COR-L47 (cell line): ENCODE data around the gene FAM186B.

Experiments used
- DNase-seq: peaks from one replicate; lab custom pipeline; 2025; lab: John Stamatoyannopoulos, UW

FAM186B gene

GRCh38 chr12:49609875-49610154, 4.4 kb upstream of the FAM186B start:
- peak; percentile 27 for DNase-seq

- DNase-seq: no peak
Measured at GRCh38 chr12:49609059-49609874, 3.8 kb upstream of the FAM186B start.

DNA sequence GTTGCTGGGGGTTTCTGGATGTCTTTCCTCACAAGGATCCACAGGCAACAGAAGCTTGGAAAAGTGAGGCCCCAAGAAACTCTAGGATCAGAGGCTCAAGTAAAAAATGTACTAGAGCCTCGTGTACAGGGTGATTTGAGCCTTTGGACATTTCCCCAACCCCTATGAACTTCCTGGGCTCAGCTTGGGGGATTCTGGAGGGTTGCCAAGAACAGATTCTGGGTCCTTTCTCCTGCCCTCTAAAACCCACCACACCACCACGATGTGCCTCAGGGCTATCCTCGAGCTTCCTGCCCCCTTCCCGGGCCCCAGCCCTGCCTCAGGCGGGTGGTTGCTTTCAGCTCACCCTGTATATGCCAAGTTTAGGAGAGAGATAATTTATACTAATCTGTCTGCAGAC, 583 bp downstream of the FAM186B start:
- no peak for DNase-seq

GRCh38 chr12:49603721-49604120, 1.7 kb downstream of the FAM186B start:
- DNase-seq: no peak

GRCh38 chr12:49599961-49600360, 5.5 kb downstream of the FAM186B start:
- DNase-seq: no peak

- DNase-seq: no peak
Measured at GRCh38 chr12:49598527-49598926, 6.9 kb downstream of the FAM186B start.

- DNase-seq: no peak
Measured at GRCh38 chr12:49588721-49589516, 16.5 kb downstream of the FAM186B start.

DNA sequence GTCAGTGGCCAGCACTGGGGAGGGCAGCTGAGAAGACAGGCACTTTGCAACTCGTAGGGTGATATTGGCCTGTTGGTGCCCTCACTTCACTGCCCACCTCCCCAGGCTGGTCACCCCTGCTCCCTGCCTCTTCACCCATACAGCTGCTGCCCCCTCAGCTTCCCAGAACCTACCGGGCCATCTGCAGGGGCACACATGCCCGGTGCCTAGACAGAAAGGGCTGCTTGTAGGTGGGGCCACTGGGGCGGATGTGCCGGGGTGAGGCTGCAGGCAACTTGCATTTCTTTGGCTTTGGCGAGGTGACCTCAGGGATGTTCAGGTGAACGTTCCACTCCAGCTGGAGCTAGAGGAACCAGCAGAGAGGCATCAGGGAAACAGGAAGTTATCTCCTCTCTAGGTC, 17.2 kb downstream of the FAM186B start:
- DNase-seq: no peak

- no peak for DNase-seq
Measured at GRCh38 chr12:49587174-49587908, 18.1 kb downstream of the FAM186B start.

GRCh38 chr12:49585477-49586459, 19.7 kb downstream of the FAM186B start:
- no peak for DNase-seq

- no peak for DNase-seq
Measured at GRCh38 chr12:49584591-49584990, 20.8 kb downstream of the FAM186B start.

DNA sequence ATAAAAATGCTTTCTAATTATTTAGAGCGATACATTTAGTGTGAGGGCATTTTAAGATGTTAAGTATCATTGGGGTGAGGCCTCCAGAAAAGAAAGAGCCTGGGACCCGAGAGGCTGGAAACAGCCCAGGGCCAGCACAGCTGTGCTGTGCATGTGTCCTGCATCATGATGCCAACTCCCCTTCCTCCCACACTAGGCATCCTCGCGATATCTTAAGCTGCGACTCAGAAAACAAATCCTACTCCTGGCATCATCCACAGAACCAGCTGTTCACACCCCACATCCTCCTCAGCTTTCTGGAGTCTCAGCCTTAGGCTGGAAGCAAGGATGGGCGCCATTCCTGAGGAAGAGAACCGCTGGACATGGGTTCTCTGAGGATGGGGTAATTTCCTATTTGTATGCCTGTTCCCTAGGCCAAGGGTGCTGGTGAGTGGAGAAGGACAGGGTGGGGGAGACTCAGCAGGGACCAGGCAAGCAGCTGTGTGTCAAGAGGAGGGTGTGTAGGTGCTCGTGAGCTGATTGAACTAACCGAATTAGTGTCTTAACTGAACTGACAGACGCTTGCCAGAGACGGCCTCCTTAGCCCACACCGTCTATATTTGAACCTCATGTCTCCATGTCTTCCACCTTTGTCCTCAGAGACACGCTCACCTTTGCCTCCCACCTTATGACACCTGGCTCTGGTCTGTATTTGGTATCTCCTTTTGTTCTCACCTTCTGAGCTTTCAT, 21.9 kb downstream of the FAM186B start:
- no peak for DNase-seq

DNA sequence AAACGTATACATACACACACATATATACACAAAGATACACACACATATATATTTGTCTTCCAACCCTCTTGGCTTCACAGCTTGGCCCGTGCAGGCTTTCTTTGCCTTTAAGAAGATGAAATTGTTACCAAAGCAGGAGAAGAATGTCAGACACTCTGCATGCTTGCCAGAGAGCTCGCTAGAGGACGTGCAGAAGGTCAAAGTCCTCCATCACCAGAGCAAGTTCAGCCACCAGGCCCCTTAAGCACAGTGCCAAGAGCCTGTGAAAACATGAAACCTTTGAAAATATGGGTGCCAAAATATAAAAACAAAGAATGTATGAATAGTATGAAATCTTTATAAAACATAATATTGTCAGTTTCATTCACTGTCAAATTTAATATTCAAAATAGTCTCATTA, 22.6 kb downstream of the FAM186B start:
- DNase-seq: no peak

DNA sequence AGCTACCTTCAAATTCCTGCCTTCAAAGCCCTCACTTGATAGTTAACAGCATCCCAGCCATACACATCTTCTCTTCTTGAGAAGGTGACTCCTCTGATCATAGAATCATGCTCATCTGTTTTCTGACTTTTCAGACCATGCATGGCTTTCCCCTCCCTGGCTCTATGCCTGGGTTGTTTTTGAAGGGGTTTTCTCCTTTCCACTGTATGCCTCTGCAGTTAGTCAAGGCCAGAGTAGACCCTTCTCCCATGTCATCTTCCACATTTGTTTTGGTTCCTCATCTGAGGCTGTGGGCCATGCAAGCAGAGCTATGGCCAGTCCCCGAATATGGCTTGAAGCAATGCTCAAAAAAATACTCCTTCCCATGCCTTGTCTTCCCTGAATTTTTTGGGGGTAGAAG, 23.2 kb downstream of the FAM186B start:
- no peak for DNase-seq

DNA sequence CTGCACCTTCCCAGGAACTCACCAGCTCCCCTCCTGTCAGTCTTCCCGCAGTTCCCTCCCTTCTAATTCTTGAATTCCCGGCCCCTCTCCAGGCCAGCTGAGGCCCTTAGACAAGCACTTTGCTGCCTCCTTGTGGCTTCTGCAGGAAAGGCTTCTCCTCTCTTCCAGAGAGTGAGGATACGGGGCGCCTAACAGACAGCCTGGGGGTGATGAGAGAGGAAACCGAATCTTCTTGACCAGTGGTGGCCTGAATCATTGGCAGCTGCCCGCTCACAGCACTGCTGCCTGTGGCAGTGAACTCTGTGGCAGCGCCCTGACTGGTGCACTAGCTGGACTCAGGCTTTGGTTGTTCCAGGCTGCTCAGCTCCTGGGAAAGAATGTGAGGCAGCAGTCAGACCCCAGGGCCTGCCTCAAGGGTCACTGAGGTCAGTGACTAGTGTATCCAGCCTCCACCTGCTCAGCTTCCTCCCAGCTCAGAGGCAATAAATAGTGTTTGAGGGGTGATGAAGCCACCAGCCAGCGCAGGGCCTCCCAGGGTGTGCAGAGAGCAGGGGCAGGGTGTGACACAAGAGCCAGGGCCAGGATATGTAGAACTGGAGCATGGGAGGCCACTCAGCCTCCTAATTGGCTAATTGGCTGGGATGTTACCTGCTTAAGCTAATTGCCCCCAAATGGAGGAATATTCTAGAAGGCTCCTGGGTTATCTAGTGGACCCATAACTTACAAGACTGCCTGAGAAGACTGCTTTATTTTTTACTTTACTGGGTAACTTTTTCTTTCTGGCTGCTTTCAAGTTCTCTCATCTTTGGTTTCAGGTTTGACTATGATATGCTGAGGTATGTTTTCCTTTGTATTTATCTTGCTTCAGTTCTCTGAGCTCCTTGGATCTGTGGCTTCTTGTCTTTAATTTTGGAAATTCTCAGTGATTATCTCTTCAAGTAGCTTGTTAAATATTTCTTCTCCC, 24.6 kb downstream of the FAM186B start:
- peak; percentile 80 for DNase-seq

DNA sequence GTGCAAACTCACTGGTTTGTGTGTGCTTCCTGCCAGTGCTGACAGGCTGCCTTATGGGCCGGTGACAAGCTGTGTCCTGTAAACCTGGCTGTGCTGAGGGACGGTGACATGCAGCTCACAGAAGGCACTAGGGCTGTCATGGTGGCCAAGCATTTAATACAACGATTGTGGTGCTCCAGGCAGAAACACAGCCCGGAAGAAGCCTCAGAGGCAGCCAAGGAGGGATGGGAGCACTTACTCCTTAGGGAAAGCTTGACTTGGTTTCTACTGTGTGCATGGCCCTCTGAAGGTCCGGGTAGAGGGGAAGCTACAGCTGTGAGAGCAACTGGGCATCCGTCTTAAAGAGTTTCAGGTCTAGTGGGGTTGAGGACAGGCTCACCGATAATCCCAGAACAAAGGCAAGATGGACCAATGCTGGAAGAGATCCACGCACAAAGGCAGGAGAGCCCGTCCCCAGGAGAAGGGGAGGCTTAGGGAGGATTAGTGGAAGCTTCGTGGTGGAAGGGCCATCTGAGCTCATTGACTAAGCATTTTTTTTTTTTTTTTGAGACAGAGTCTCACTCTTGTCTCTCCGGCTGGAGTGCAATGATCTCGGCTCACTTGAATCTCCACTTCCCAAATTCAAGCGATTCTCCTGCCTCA, 26.8 kb downstream of the FAM186B start:
- no peak for DNase-seq

DNA sequence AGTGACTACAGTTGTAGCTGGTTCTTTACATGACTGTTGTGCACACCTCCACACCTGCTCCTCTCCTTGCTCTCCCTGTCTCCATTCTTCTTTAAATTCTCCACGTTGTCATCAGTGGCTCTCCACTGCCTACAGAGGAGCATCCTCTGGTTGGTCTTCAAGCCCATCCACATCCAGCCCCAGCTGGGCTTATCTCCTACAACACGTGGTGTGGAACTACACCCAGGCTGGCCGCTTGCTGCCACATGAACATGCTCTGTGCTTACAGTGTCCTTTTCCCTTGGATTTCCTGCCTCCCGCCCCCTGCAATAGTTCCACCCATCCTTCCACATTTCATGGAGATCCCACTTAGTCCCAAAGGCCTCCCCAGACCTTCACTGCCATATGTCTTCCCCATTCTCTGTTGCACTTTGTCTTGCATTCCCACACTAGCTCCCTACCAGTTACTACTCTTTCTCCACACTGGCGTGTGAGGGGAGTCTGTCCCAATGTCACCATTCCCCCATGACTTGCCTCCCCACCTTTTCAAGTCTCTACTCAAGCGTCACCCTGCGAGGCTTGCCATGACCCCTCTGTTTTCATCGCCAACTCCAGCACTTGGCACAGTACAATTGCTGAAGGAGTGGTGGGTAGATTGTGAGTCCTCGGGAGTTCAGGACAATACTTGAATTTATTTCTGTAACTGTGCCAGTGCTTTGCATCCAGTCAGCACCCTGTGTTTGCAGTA, 27.7 kb downstream of the FAM186B start:
- no peak for DNase-seq

- no peak for DNase-seq
Measured at GRCh38 chr12:49568442-49569162, 36.8 kb downstream of the FAM186B start.
